A549 (cell line): ENCODE data around the gene UCP2. TPM values are rescaled to one million over a fixed set of nuclear protein-coding genes. Genes with fewer than 3 reads are reported as not detected.

ENCODE experiments used
- ATAC-seq, 2 experiments: fragments of 200-7000 bp in 1 of 2; fragments of >200 bp in 1 of 2; cut with Nextera tagmentation in 1 of 2; cut with Tn5 transposase in 1 of 2; 3 replicates each; pipeline versions ENCODE4 v1.8.0 to v1.9.1; 2018 to 2020; ENCODE audit warnings: mild to moderate bottlenecking in 1 of 2, moderate library complexity in 1 of 2
- CTCF ChIA-PET: fragments of 300-600 bp; sonication (Branson Sonifier 250); formaldehyde crosslinking; extraction: SDS; loops from one replicate; lab custom pipeline; 2021; ENCODE audit warnings: antibody characterized with exemption, inconsistent platforms; lab: Yijun Ruan, JAX
- POLR2A ChIA-PET: fragments of 350-600 bp; formaldehyde crosslinking; extraction: SDS; loops from one replicate; lab custom pipeline; 2021; ENCODE audit warnings: antibody characterized with exemption, inconsistent platforms; lab: Yijun Ruan, JAX
- DNase-seq, 2 experiments: peaks; one replicate each; pipeline versions ENCODE4 v3.0.0 to v3.0.0-alpha.2; 2011 to 2016; ENCODE audit warnings: low read depth in 1 of 2, low spot score in 1 of 2
- FAIRE-seq: peaks from 2 replicates; lab custom pipeline; 2011; peaks lifted over from hg19 to GRCh38; lab: Jason Lieb, UNC
- H3K27ac ChIP-seq, 2 experiments: fragments of >200 bp; sonication (Bioruptor Twin); formaldehyde crosslinking; 3 replicates each; pipeline ENCODE4 v1.5.1; 2016 to 2017
- H3K4me1 ChIP-seq: fragments of >200 bp; sonication (Bioruptor Twin); formaldehyde crosslinking; 3 replicates; pipeline ENCODE4 v1.6.1; 2016
- H3K4me2 ChIP-seq: fragments of >200 bp; sonication (Bioruptor Twin); formaldehyde crosslinking; 3 replicates; pipeline ENCODE4 v1.6.1; 2016
- H3K4me3 ChIP-seq: fragments of >200 bp; sonication (Bioruptor Twin); formaldehyde crosslinking; 3 replicates; pipeline ENCODE4 v1.5.1; 2016
- H3K9me3 ChIP-seq: fragments of >200 bp; sonication (Bioruptor Twin); formaldehyde crosslinking; 3 replicates; pipeline ENCODE4 v1.6.1; 2016
- CBX2 ChIP-seq: fragments of 200-600 bp; sonication (generic); IDR thresholded peaks from 2 replicates; pipeline ENCODE4 v1.6.1; 2016; ENCODE audit warnings: low read depth, mild to moderate bottlenecking, borderline replicate concordance
- CHD4 ChIP-seq: fragments of 200-600 bp; sonication (generic); IDR thresholded peaks from 2 replicates; pipeline ENCODE4 v1.6.1; 2016; ENCODE audit warnings: antibody characterized with exemption, mild to moderate bottlenecking, borderline replicate concordance
- EP300 ChIP-seq, 2 experiments: fragments of >200 bp; sonication (Bioruptor Twin); formaldehyde crosslinking; IDR thresholded peaks; 2 replicates in 1 of 2; 3 replicates in 1 of 2; pipeline ENCODE4 v1.6.1; 2016 to 2017
- ESRRA ChIP-seq: fragments of 150-350 bp; IDR thresholded peaks from 2 replicates; pipeline ENCODE4 v1.6.1; 2014; ENCODE audit warnings: mild to moderate bottlenecking, low read length, borderline replicate concordance
- FOSL2 ChIP-seq, 2 experiments: fragments of 450-650 bp in 1 of 2; fragments of >200 bp in 1 of 2; sonication (Bioruptor Twin) in 1 of 2; formaldehyde crosslinking; IDR thresholded peaks; 2 replicates each; pipeline versions ENCODE4 v1.5.0 to v1.6.1; 2016 to 2020; ENCODE audit warnings: mild to moderate bottlenecking in 1 of 2, moderate library complexity in 1 of 2
- GATA3 ChIP-seq: IDR thresholded peaks from 2 replicates; pipeline ENCODE4 v1.6.1; 2012; ENCODE audit warnings: borderline replicate concordance
- HDAC2 ChIP-seq: fragments of 200-600 bp; sonication (generic); IDR thresholded peaks from 2 replicates; pipeline ENCODE4 v1.6.1; 2016
- HEYL ChIP-seq: fragments of 250-450 bp; sonication (Bioruptor Pico); IDR thresholded peaks from 2 replicates; pipeline ENCODE4 v1.8.0; 2021; ENCODE audit warnings: mild to moderate bottlenecking, moderate library complexity
- HOXA7 ChIP-seq: fragments of 250-450 bp; sonication (Bioruptor Pico); IDR thresholded peaks from 2 replicates; pipeline ENCODE4 v1.5.0; 2020; ENCODE audit warnings: mild to moderate bottlenecking, moderate library complexity
- HOXB13 ChIP-seq: fragments of 250-450 bp; sonication (Bioruptor Pico); IDR thresholded peaks from 2 replicates; pipeline ENCODE4 v1.5.0; 2020; ENCODE audit warnings: low read depth, mild to moderate bottlenecking, moderate library complexity
- HOXB5 ChIP-seq: fragments of 250-450 bp; sonication (Bioruptor Pico); IDR thresholded peaks from 2 replicates; pipeline ENCODE4 v1.5.0; 2020; ENCODE audit warnings: mild to moderate bottlenecking, moderate library complexity
- JUNB ChIP-seq: fragments of >200 bp; sonication (Bioruptor Twin); formaldehyde crosslinking; IDR thresholded peaks from 2 replicates; pipeline ENCODE4 v1.6.1; 2016
- KDM1A ChIP-seq: fragments of 200-600 bp; sonication (generic); IDR thresholded peaks from 2 replicates; pipeline ENCODE4 v1.6.1; 2016; ENCODE audit warnings: low read depth, mild to moderate bottlenecking
- KDM5A ChIP-seq: fragments of 200-600 bp; sonication (generic); IDR thresholded peaks from 2 replicates; pipeline ENCODE4 v1.6.1; 2016; ENCODE audit warnings: antibody characterized with exemption, mild to moderate bottlenecking
- MAFK ChIP-seq: fragments of 450-650 bp; IDR thresholded peaks from 2 replicates; pipeline ENCODE4 v1.6.1; 2014; ENCODE audit not compliant: partially characterized antibody
- MAZ ChIP-seq: fragments of 150-350 bp; IDR thresholded peaks from 2 replicates; pipeline ENCODE4 v1.6.1; 2014; ENCODE audit warnings: antibody characterized with exemption, low read depth, low read length, borderline replicate concordance
- NPAS2 ChIP-seq: fragments of 250-450 bp; sonication (Bioruptor Pico); IDR thresholded peaks from 2 replicates; pipeline ENCODE4 v1.8.0; 2022; ENCODE audit warnings: mild to moderate bottlenecking, moderate library complexity, borderline replicate concordance
- PHF8 ChIP-seq: fragments of 200-600 bp; sonication (generic); IDR thresholded peaks from 2 replicates; pipeline ENCODE4 v1.6.1; 2016; ENCODE audit warnings: low read depth, mild to moderate bottlenecking, antibody characterized with exemption, moderate library complexity, borderline replicate concordance
- POLR2AphosphoS2 ChIP-seq: conservative IDR thresholded peaks from 2 replicates; pipeline ENCODE4 v1.6.1; 2012; ENCODE audit warnings: low read length, improper control_type of control experiment, inconsistent platforms
- RARB ChIP-seq: fragments of 250-450 bp; sonication (Bioruptor Pico); IDR thresholded peaks from 2 replicates; pipeline ENCODE4 v1.8.0; 2021; ENCODE audit warnings: mild to moderate bottlenecking, moderate library complexity
- RFX5 ChIP-seq: fragments of 450-650 bp; IDR thresholded peaks from 2 replicates; pipeline ENCODE4 v1.7.1; 2014; ENCODE audit warnings: antibody characterized with exemption, mild to moderate bottlenecking, moderate library complexity
- TP53 ChIP-seq: fragments of 250-450 bp; sonication (Bioruptor Pico); IDR thresholded peaks from 2 replicates; pipeline ENCODE4 v1.5.0; 2021; ENCODE audit warnings: mild to moderate bottlenecking, moderate library complexity
- ZFP36 ChIP-seq: fragments of 450-650 bp; IDR thresholded peaks from 2 replicates; pipeline ENCODE4 v1.6.1; 2014; ENCODE audit warnings: borderline replicate concordance; ENCODE audit not compliant: partially characterized antibody
- ZNF302 ChIP-seq: fragments of 250-450 bp; sonication (Bioruptor Pico); IDR thresholded peaks from 2 replicates; pipeline ENCODE4 v1.9.0; 2021; ENCODE audit warnings: inconsistent platforms, mild to moderate bottlenecking, moderate library complexity
- ZSCAN20 ChIP-seq: fragments of 250-450 bp; sonication (Bioruptor Pico); IDR thresholded peaks from 2 replicates; pipeline ENCODE4 v1.8.0; 2022; ENCODE audit warnings: mild to moderate bottlenecking, moderate library complexity
- WGBS: methylation state at CpG from one replicate; pipeline ENCODE4 v1.1.6; 2017; ENCODE audit errors: missing lambda C conversion rate; 5-methylcytosine and 5-hydroxymethylcytosine counted together
- polyA plus RNA-seq, 4 experiments: library from polyadenylated mRNA; depleted of rRNA in 3 of 4; stranded (reverse); fragments of >200 nt; fragmentation: RNase III in 1 of 4; extraction: RNeasy Plus Mini Kit Qiagen cat#74134 plus additional on column Dnase treatment in 1 of 4; gene quantifications; 2 replicates in 3 of 4; 3 replicates in 1 of 4; pipeline ENCODE4 v1.2.3, GENCODE V29; 2011 to 2017

UCP2 gene
- polyA plus RNA-seq, 2 of the 4 experiments (the other 2 are of a cell fraction) = 51.6 to 131 TPM

GRCh38 chr11:74015919-74016684, 33.5 kb upstream of the UCP2 start:
- FAIRE-seq (no peak), DNase-seq (no peak), ATAC-seq (no peak)
- POLR2A ChIA-PET = no interaction called here
- Histone ChIP-seq H3K4me2 (no peak overlapping the region), H3K4me1 (peaks cover 7% of the 10 kb centered on the region; the same call in 2 of the 3 replicates), H3K27ac (no peak overlapping the region), H3K4me3 (no peak overlapping the region), H3K9me3 (no peaks in the 10 kb centered on the region)
- no peak for TF ChIP-seq ZFP36
- no peak for TF ChIP-seq FOSL2 (IDR thresholded peaks at IDR 0.05)
- TF ChIP-seq FOSL2 (CRISPR knock-in tag; IDR thresholded peaks at IDR 0.05) = 0 out of 2 replicates have a peak, but pooled peaks have one; percentile 21
- TF ChIP-seq EP300 (IDR thresholded peaks at IDR 0.05) = no peak
- 94% methylated on average over 5 of the region's 5 CpGs for WGBS
- CTCF ChIA-PET = interaction anchor here (0.5 to 0.7 kb wide), 3 partner anchors 14 to 613 kb away, joined by 3 to 4 read pairs (median 3); no protein-coding TSS in a partner anchor

DNA sequence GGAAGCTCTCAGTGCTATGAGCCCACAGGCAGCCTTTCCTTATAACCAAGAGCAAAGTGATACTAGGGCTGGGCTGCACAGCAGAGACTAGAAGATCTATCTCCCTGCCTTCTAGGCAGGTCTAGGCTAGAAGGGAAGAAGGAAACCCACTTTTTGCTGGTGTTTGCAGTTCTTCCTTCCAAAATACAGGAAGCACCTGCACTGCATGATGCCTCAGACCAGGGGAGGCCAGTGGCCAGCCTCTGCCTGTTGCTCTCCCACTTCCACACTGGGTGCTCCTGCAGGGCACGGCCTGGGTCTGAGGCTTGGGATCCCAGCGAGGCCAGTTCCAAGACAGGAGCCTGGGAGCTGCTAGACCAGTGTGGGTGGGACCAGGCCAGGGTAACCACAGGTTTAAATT, 32.2 kb upstream of the UCP2 start:
- POLR2A ChIA-PET = no interaction called here
- Histone ChIP-seq H3K9me3 (no peaks in the 10 kb centered on the region), H3K4me2 (no peak overlapping the region), H3K27ac (no peak overlapping the region), H3K4me3 (no peak overlapping the region), H3K4me1 (peaks cover 7% of the 10 kb centered on the region; the same call in 2 of the 3 replicates)
- FAIRE-seq (no peak), ATAC-seq (no peak), DNase-seq (no peak)
- TF ChIP-seq KDM5A (no peak), HEYL (CRISPR knock-in tag) (no peak)
- CTCF ChIA-PET = no interaction called here
- 89% methylated on average over 2 of the region's 2 CpGs for WGBS

- FAIRE-seq = no peak
These were observed 30.5 kb upstream of the UCP2 start for GRCh38 chr11:74013141-74013540.

GRCh38 chr11:74012074-74012809, 29.6 kb upstream of the UCP2 start:
- FAIRE-seq (no peak), ATAC-seq (no peak), DNase-seq (no peak)
- TF ChIP-seq JUNB (no peak), ZNF302 (CRISPR knock-in tag) (no peak), CBX2 (no peak), KDM1A (no peak), HOXB5 (no peak), POLR2AphosphoS2 (no peak), PHF8 (no peak), RARB (CRISPR knock-in tag) (no peak), MAFK (no peak), HDAC2 (no peak), NPAS2 (CRISPR knock-in tag) (no peak), MAZ (no peak), ESRRA (no peak), TP53 (CRISPR knock-in tag) (no peak), HOXA7 (no peak), KDM5A (no peak), HOXB13 (no peak)
- no peaks in the 10 kb centered on the region for H3K9me3 ChIP-seq
- H3K4me3 ChIP-seq = no peak overlapping the region
- no peak overlapping the region for H3K4me2 ChIP-seq
- ChIA-PET POLR2A (no interaction called here), CTCF (no interaction called here)
- H3K4me1 ChIP-seq = no peaks in the 10 kb centered on the region
- WGBS = 92% methylated on average over 14 of the region's 14 CpGs
- H3K27ac ChIP-seq = no peak overlapping the region

More at GRCh38 chr11:74013141-74013540, 30.5 kb upstream of the UCP2 start:
- Histone ChIP-seq H3K27ac (no peak overlapping the region), H3K4me3 (no peak overlapping the region), H3K9me3 (no peaks in the 10 kb centered on the region), H3K4me1 (no peaks in the 10 kb centered on the region)
- DNase-seq = no peak
- no peak for ATAC-seq
- WGBS = 91% methylated on average over 8 of the region's 8 CpGs
- ChIA-PET CTCF (no interaction called here), POLR2A (no interaction called here)
- no peak for TF ChIP-seq GATA3
- TF ChIP-seq ZSCAN20 (CRISPR knock-in tag) = no peak
- TF ChIP-seq JUNB = no peak
- TF ChIP-seq CHD4 = no peak
- TF ChIP-seq HOXB5 = no peak
- TF ChIP-seq FOSL2 (IDR thresholded peaks at IDR 0.05) = no peak
- TF ChIP-seq FOSL2 (CRISPR knock-in tag; IDR thresholded peaks at IDR 0.05) = no peak
- TF ChIP-seq POLR2AphosphoS2 = no peak
- TF ChIP-seq RFX5 = no peak
- TF ChIP-seq, all 56 proteins: peak for 0
- no peak overlapping the region for H3K4me2 ChIP-seq
